Measurements from ENCODE around the gene FANCI.

FANCI gene

GRCh38 chr15:89308236-89308635, 64.5 kb downstream of the FANCI start:
- Mint-ChIP-seq H3K4me3 (no peak overlapping the region), H3K4me1 (ENCODE audit: low read depth) (peaks cover 6% of the 10 kb centered on the region), H3K36me3 (peaks cover 3% of the 10 kb centered on the region), H3K27me3 (no peaks in the 10 kb centered on the region), H3K27ac (no peak overlapping the region), H3K9me3 (ENCODE audit: low read depth) (no peaks in the 10 kb centered on the region)

- no peak overlapping the region for H3K4me3 Mint-ChIP-seq
- peaks cover 6% of the 10 kb centered on the region for H3K4me1 Mint-ChIP-seq (ENCODE audit: low read depth)
- no peaks in the 10 kb centered on the region for H3K9me3 Mint-ChIP-seq (ENCODE audit: low read depth)
- no peaks in the 10 kb centered on the region for H3K36me3 Mint-ChIP-seq
- peak overlapping the region; percentile 56 for H3K27ac Mint-ChIP-seq
- H3K27me3 Mint-ChIP-seq: no peaks in the 10 kb centered on the region
These were observed 66.2 kb downstream of the FANCI start for GRCh38 chr15:89309993-89310392.

- Mint-ChIP-seq H3K4me1 (ENCODE audit: low read depth) (peaks cover 22% of the 10 kb centered on the region), H3K36me3 (peaks cover 4% of the 10 kb centered on the region), H3K27ac (peak overlapping the region; percentile 76), H3K27me3 (no peaks in the 10 kb centered on the region), H3K9me3 (ENCODE audit: low read depth) (no peaks in the 10 kb centered on the region), H3K4me3 (no peak overlapping the region)
These were observed 71.7 kb downstream of the FANCI start for GRCh38 chr15:89315375-89315929.

- no peak overlapping the region for H3K4me3 Mint-ChIP-seq
- H3K9me3 Mint-ChIP-seq (ENCODE audit: low read depth): no peaks in the 10 kb centered on the region
- peaks cover 21% of the 10 kb centered on the region for H3K4me1 Mint-ChIP-seq (ENCODE audit: low read depth)
- peaks cover 4% of the 10 kb centered on the region for H3K36me3 Mint-ChIP-seq
- no peak overlapping the region for H3K27ac Mint-ChIP-seq
- no peaks in the 10 kb centered on the region for H3K27me3 Mint-ChIP-seq
These were observed 72.7 kb downstream of the FANCI start for GRCh38 chr15:89316504-89316903.

- Mint-ChIP-seq H3K27me3 (no peaks in the 10 kb centered on the region), H3K4me3 (no peak overlapping the region), H3K4me1 (ENCODE audit: low read depth) (peaks cover 21% of the 10 kb centered on the region), H3K36me3 (peaks cover 4% of the 10 kb centered on the region), H3K27ac (peak overlapping the region; percentile 29), H3K9me3 (ENCODE audit: low read depth) (no peaks in the 10 kb centered on the region)
These were observed 73.5 kb downstream of the FANCI start for GRCh38 chr15:89317186-89317720.

- H3K27me3 Mint-ChIP-seq: no peaks in the 10 kb centered on the region
- H3K27ac Mint-ChIP-seq: peak overlapping the region; percentile 52
- no peaks in the 10 kb centered on the region for H3K9me3 Mint-ChIP-seq (ENCODE audit: low read depth)
- H3K4me1 Mint-ChIP-seq (ENCODE audit: low read depth): peaks cover 18% of the 10 kb centered on the region
- H3K36me3 Mint-ChIP-seq: peaks cover 4% of the 10 kb centered on the region
- no peak overlapping the region for H3K4me3 Mint-ChIP-seq
These were observed 75.9 kb downstream of the FANCI start for GRCh38 chr15:89319678-89320077.

GRCh38 chr15:89320200-89320599, 76.4 kb downstream of the FANCI start:
- no peak overlapping the region for H3K4me3 Mint-ChIP-seq
- H3K4me1 Mint-ChIP-seq (ENCODE audit: low read depth): peaks cover 18% of the 10 kb centered on the region
- peaks cover 4% of the 10 kb centered on the region for H3K36me3 Mint-ChIP-seq
- peak overlapping the region; percentile 11 for H3K27ac Mint-ChIP-seq
- H3K9me3 Mint-ChIP-seq (ENCODE audit: low read depth): no peaks in the 10 kb centered on the region
- no peaks in the 10 kb centered on the region for H3K27me3 Mint-ChIP-seq

GRCh38 chr15:89321521-89322410, 78.0 kb downstream of the FANCI start:
- no peaks in the 10 kb centered on the region for H3K9me3 Mint-ChIP-seq (ENCODE audit: low read depth)
- H3K36me3 Mint-ChIP-seq: peaks cover 4% of the 10 kb centered on the region
- H3K27me3 Mint-ChIP-seq: no peaks in the 10 kb centered on the region
- no peak overlapping the region for H3K4me3 Mint-ChIP-seq
- H3K27ac Mint-ChIP-seq: no peak overlapping the region
- H3K4me1 Mint-ChIP-seq (ENCODE audit: low read depth): peaks cover 10% of the 10 kb centered on the region

GRCh38 chr15:89322822-89323221, 79.0 kb downstream of the FANCI start:
- H3K9me3 Mint-ChIP-seq (ENCODE audit: low read depth): no peaks in the 10 kb centered on the region
- peaks cover 2% of the 10 kb centered on the region for H3K36me3 Mint-ChIP-seq
- H3K27ac Mint-ChIP-seq: no peak overlapping the region
- peaks cover 5% of the 10 kb centered on the region for H3K4me1 Mint-ChIP-seq (ENCODE audit: low read depth)
- no peaks in the 10 kb centered on the region for H3K27me3 Mint-ChIP-seq
- no peak overlapping the region for H3K4me3 Mint-ChIP-seq

- H3K27ac Mint-ChIP-seq: no peak overlapping the region
- H3K9me3 Mint-ChIP-seq (ENCODE audit: low read depth): no peaks in the 10 kb centered on the region
These were observed 80.0 kb downstream of the FANCI start for GRCh38 chr15:89323825-89324224.

GRCh38 chr15:89325039-89325803, 81.4 kb downstream of the FANCI start:
- Mint-ChIP-seq H3K4me1 (ENCODE audit: low read depth) (peaks cover 20% of the 10 kb centered on the region), H3K4me3 (no peak overlapping the region), H3K36me3 (peaks cover 6% of the 10 kb centered on the region), H3K27ac (peak overlapping the region; percentile 50), H3K9me3 (ENCODE audit: low read depth) (no peaks in the 10 kb centered on the region), H3K27me3 (no peaks in the 10 kb centered on the region)

More at GRCh38 chr15:89323825-89324224, 80.0 kb downstream of the FANCI start:
- Mint-ChIP-seq H3K4me1 (ENCODE audit: low read depth) (peaks cover 9% of the 10 kb centered on the region), H3K27me3 (no peaks in the 10 kb centered on the region), H3K36me3 (peaks cover 4% of the 10 kb centered on the region), H3K4me3 (no peak overlapping the region)

- Mint-ChIP-seq H3K4me3 (no peak overlapping the region), H3K27me3 (no peaks in the 10 kb centered on the region), H3K4me1 (ENCODE audit: low read depth) (peaks cover 31% of the 10 kb centered on the region), H3K27ac (no peak overlapping the region), H3K36me3 (peaks cover 10% of the 10 kb centered on the region), H3K9me3 (ENCODE audit: low read depth) (no peaks in the 10 kb centered on the region)
These were observed 82.5 kb downstream of the FANCI start for GRCh38 chr15:89326316-89326715.

- H3K4me3 Mint-ChIP-seq: no peak overlapping the region
- no peaks in the 10 kb centered on the region for H3K27me3 Mint-ChIP-seq
- peaks cover 14% of the 10 kb centered on the region for H3K36me3 Mint-ChIP-seq
- no peak overlapping the region for H3K27ac Mint-ChIP-seq
- H3K4me1 Mint-ChIP-seq (ENCODE audit: low read depth): peaks cover 39% of the 10 kb centered on the region
- no peaks in the 10 kb centered on the region for H3K9me3 Mint-ChIP-seq (ENCODE audit: low read depth)
These were observed 83.3 kb downstream of the FANCI start for GRCh38 chr15:89327113-89327512.

- Mint-ChIP-seq H3K4me1 (ENCODE audit: low read depth) (peaks cover 46% of the 10 kb centered on the region), H3K27ac (no peak overlapping the region), H3K27me3 (no peaks in the 10 kb centered on the region), H3K9me3 (ENCODE audit: low read depth) (no peaks in the 10 kb centered on the region), H3K36me3 (peaks cover 14% of the 10 kb centered on the region), H3K4me3 (peak overlapping the region; percentile 87)
These were observed 84.8 kb downstream of the FANCI start for GRCh38 chr15:89328398-89329254.
